ENCODE measurements around the gene LRRC75B.

The LRRC75B gene

GRCh38 chr22:24541681-24542515 is 51.0 kb downstream of the LRRC75B start:
- DNase-seq, result peak; percentile 12
- in situ Hi-C loops (cut with MboI; ENCODE audit: low pct_unique_long_range_greater_than_20kb, low sequenced_read_pairs), result no loop called here

- no peak for DNase-seq
- in situ Hi-C loops (cut with MboI; ENCODE audit: low pct_unique_long_range_greater_than_20kb, low sequenced_read_pairs), result no loop called here
Measured at GRCh38 chr22:24540470-24540869, 52.4 kb downstream of the LRRC75B start.

GRCh38 chr22:24536089-24536488 is 56.8 kb downstream of the LRRC75B start:
- in situ Hi-C loops (cut with MboI; ENCODE audit: low pct_unique_long_range_greater_than_20kb, low sequenced_read_pairs), result no loop called here
- no peak for DNase-seq
